WTC11 (cell line): ENCODE measurements around the gene HLA-F. TPM values are rescaled to one million over a fixed set of nuclear protein-coding genes. Genes with fewer than 3 reads are reported as not detected.

Source experiments
- ATAC-seq: fragments of 200-7000 bp; cut with Tn5 transposase; 2 replicates; pipeline ENCODE4 v1.10.0; 2021; ENCODE audit warnings: mild to moderate bottlenecking, moderate library complexity
- CTCF ChIA-PET: fragments of 300-600 bp; sonication (Branson Sonifier 250); formaldehyde crosslinking; loops from one replicate; lab custom pipeline; 2021; ENCODE audit warnings: antibody characterized with exemption; lab: Charles Lee
- POLR2A ChIA-PET: fragments of 350-600 bp; sonication (Branson Sonifier 250); formaldehyde crosslinking; loops from one replicate; lab custom pipeline; 2021; ENCODE audit warnings: antibody characterized with exemption; lab: Charles Lee
- DNase-seq: peaks from one replicate; pipeline ENCODE4 v3.0.0; 2021; ENCODE audit warnings: low spot score
- H3K27ac Mint-ChIP-seq: 2 replicates; pipeline ENCODE4 v1.8.0; 2021; ENCODE audit warnings: mixed read lengths
- H3K27me3 Mint-ChIP-seq: 2 replicates; pipeline ENCODE4 v1.8.0; 2021; ENCODE audit warnings: low read depth, mild to moderate bottlenecking, moderate library complexity, mixed read lengths
- H3K36me3 Mint-ChIP-seq: 2 replicates; pipeline ENCODE4 v1.8.0; 2021; ENCODE audit warnings: mixed read lengths
- H3K4me1 Mint-ChIP-seq: 2 replicates; pipeline ENCODE4 v1.8.0; 2022; ENCODE audit warnings: mixed read lengths
- H3K4me3 Mint-ChIP-seq: 2 replicates; pipeline ENCODE4 v1.8.0; 2021; ENCODE audit warnings: mild to moderate bottlenecking, moderate library complexity, mixed read lengths
- H3K9me3 Mint-ChIP-seq: 2 replicates; pipeline ENCODE4 v1.8.0; 2021; ENCODE audit warnings: mixed read lengths
- ATF2 ChIP-seq: sonication (generic); formaldehyde crosslinking; IDR thresholded peaks from 2 replicates; pipeline ENCODE4 v1.8.1; 2022; ENCODE audit warnings: low read depth, missing genetic modification reagents, borderline replicate concordance
- ERG ChIP-seq: fragments of 250-450 bp; sonication (Bioruptor Pico); IDR thresholded peaks from 2 replicates; pipeline ENCODE4 v1.8.0; 2021; ENCODE audit warnings: mild to moderate bottlenecking
- ESRRA ChIP-seq: sonication (generic); formaldehyde crosslinking; IDR thresholded peaks from 2 replicates; pipeline ENCODE4 v1.8.1; 2022; ENCODE audit warnings: mild to moderate bottlenecking, missing genetic modification reagents, borderline replicate concordance
- ETV6 ChIP-seq: sonication (generic); formaldehyde crosslinking; IDR thresholded peaks from 2 replicates; pipeline ENCODE4 v1.8.1; 2022; ENCODE audit warnings: mild to moderate bottlenecking, missing genetic modification reagents
- GABPB1 ChIP-seq: sonication (generic); formaldehyde crosslinking; IDR thresholded peaks from 2 replicates; pipeline ENCODE4 v1.8.1; 2023; ENCODE audit warnings: mild to moderate bottlenecking, missing genetic modification reagents
- HMGA2 ChIP-seq: fragments of 250-450 bp; sonication (Bioruptor Pico); IDR thresholded peaks from 2 replicates; pipeline ENCODE4 v1.4.0; 2021; ENCODE audit warnings: mild to moderate bottlenecking, moderate library complexity
- IRF1 ChIP-seq: sonication (generic); formaldehyde crosslinking; IDR thresholded peaks from 2 replicates; pipeline ENCODE4 v1.8.0; 2023; ENCODE audit warnings: missing genetic modification reagents
- MAX ChIP-seq: sonication (generic); formaldehyde crosslinking; IDR thresholded peaks from 2 replicates; pipeline ENCODE4 v1.8.0; 2022; ENCODE audit warnings: mild to moderate bottlenecking, missing genetic modification reagents
- NFYB ChIP-seq: sonication (generic); formaldehyde crosslinking; conservative IDR thresholded peaks from 2 replicates; pipeline ENCODE4 v1.8.0; 2022; ENCODE audit warnings: low read depth, missing genetic modification reagents
- PRDM15 ChIP-seq: sonication (generic); formaldehyde crosslinking; IDR thresholded peaks from 2 replicates; pipeline ENCODE4 v1.8.0; 2022; ENCODE audit warnings: missing genetic modification reagents
- PRRX2 ChIP-seq: fragments of 250-450 bp; sonication (Bioruptor Pico); IDR thresholded peaks from 2 replicates; pipeline ENCODE4 v1.8.0; 2021; ENCODE audit warnings: mild to moderate bottlenecking
- SMAD3 ChIP-seq: sonication (generic); formaldehyde crosslinking; IDR thresholded peaks from 2 replicates; pipeline ENCODE4 v1.8.0; 2022; ENCODE audit warnings: missing genetic modification reagents, mild to moderate bottlenecking, borderline replicate concordance
- SMAD4 ChIP-seq: sonication (generic); formaldehyde crosslinking; IDR thresholded peaks from 2 replicates; pipeline ENCODE4 v1.8.0; 2022; ENCODE audit warnings: mild to moderate bottlenecking, missing genetic modification reagents
- SP1 ChIP-seq: sonication (generic); formaldehyde crosslinking; conservative IDR thresholded peaks from 2 replicates; pipeline ENCODE4 v1.8.1; 2022; ENCODE audit warnings: missing genetic modification reagents
- TCF7 ChIP-seq: sonication (generic); formaldehyde crosslinking; IDR thresholded peaks from 2 replicates; pipeline ENCODE4 v1.8.0; 2022; ENCODE audit warnings: mild to moderate bottlenecking, low read depth, missing genetic modification reagents, moderate library complexity
- TEAD1 ChIP-seq: sonication (generic); formaldehyde crosslinking; IDR thresholded peaks from 2 replicates; pipeline ENCODE4 v1.8.0; 2022; ENCODE audit warnings: mild to moderate bottlenecking, missing genetic modification reagents
- USF1 ChIP-seq: sonication (generic); formaldehyde crosslinking; IDR thresholded peaks from 2 replicates; pipeline ENCODE4 v1.8.0; 2022; ENCODE audit warnings: mild to moderate bottlenecking, missing genetic modification reagents
- USF2 ChIP-seq: sonication (generic); formaldehyde crosslinking; IDR thresholded peaks from 2 replicates; pipeline ENCODE4 v1.8.1; 2023; ENCODE audit warnings: mild to moderate bottlenecking, missing genetic modification reagents, moderate library complexity
- ZNF232 ChIP-seq: sonication (generic); formaldehyde crosslinking; IDR thresholded peaks from 2 replicates; pipeline ENCODE4 v1.8.0; 2022; ENCODE audit warnings: mild to moderate bottlenecking, missing genetic modification reagents
- ZNF317 ChIP-seq: sonication (generic); formaldehyde crosslinking; IDR thresholded peaks from 2 replicates; pipeline ENCODE4 v1.8.1; 2023; ENCODE audit warnings: low read depth, mild to moderate bottlenecking, moderate library complexity, missing genetic modification reagents, borderline replicate concordance
- total RNA-seq: library from RNA; stranded (reverse); gene quantifications from 3 replicates; pipeline ENCODE4 v1.2.3, GENCODE V29; 2021

HLA-F gene
- total RNA-seq, 1 experiment from 2014 or later = 7.5 TPM

- peaks cover 86% of the 10 kb centered on the region for H3K27me3 Mint-ChIP-seq
- TF ChIP-seq MAX (CRISPR knock-in tag) (peak; percentile 42; the same call in 1 of the 2 replicates), USF2 (CRISPR knock-in tag) (peak; percentile 50; the same call in 1 of the 2 replicates), PRDM15 (CRISPR knock-in tag) (peak; percentile 94), TCF7 (no peak), SMAD3 (0 out of 2 replicates have a peak, but pooled peaks have one; percentile 16), USF1 (peak; percentile 67; the same call in 1 of the 2 replicates), SMAD4 (no peak), ZNF232 (CRISPR knock-in tag) (0 out of 2 replicates have a peak, but pooled peaks have one; percentile 43), HMGA2 (CRISPR knock-in tag) (no peak), IRF1 (no peak), ETV6 (CRISPR knock-in tag) (peak; percentile 55; the same call in 1 of the 2 replicates), GABPB1 (CRISPR knock-in tag) (no peak), ERG (no peak), NFYB (peak; percentile 66), PRRX2 (no peak), SP1 (peak; percentile 74)
- peak overlapping the region; percentile 94 for H3K4me3 Mint-ChIP-seq
- ChIA-PET CTCF (interaction anchor here (0.6 to 3.0 kb wide), 19 partner anchors 8 to 471 kb away, joined by 3 to 38 read pairs (median 5); no protein-coding TSS in a partner anchor), POLR2A (interaction anchor here (1.5 kb wide), 1 partner anchor 10 kb away, joined by 6 read pairs; no protein-coding TSS in a partner anchor)
- H3K36me3 Mint-ChIP-seq = no peaks in the 10 kb centered on the region
- peaks cover 31% of the 10 kb centered on the region for H3K4me1 Mint-ChIP-seq
- H3K27ac Mint-ChIP-seq = no peak overlapping the region
- DNase-seq = peak; percentile 91
- ATAC-seq = peak; percentile 82
- peaks cover 6% of the 10 kb centered on the region; the same call in 1 of the 2 replicates for H3K9me3 Mint-ChIP-seq
Measured at GRCh38 chr6:29748391-29749307, 25.4 kb downstream of the HLA-F start.

- CTCF ChIA-PET = interaction anchor here (0.6 to 3.0 kb wide), 18 partner anchors 10 to 470 kb away, joined by 3 to 38 read pairs (median 5); no protein-coding TSS in a partner anchor
- no peak for DNase-seq
- Mint-ChIP-seq H3K36me3 (no peaks in the 10 kb centered on the region), H3K9me3 (peaks cover 6% of the 10 kb centered on the region; the same call in 1 of the 2 replicates), H3K27me3 (peaks cover 86% of the 10 kb centered on the region), H3K27ac (no peak overlapping the region), H3K4me1 (peaks cover 32% of the 10 kb centered on the region), H3K4me3 (peak overlapping the region; percentile 94)
- TF ChIP-seq SMAD4 (no peak), ESRRA (CRISPR knock-in tag) (no peak), ATF2 (CRISPR knock-in tag) (no peak), ZNF317 (CRISPR knock-in tag) (no peak), TEAD1 (CRISPR knock-in tag) (no peak), USF1 (no peak)
- ATAC-seq = no peak
- POLR2A ChIA-PET = interaction anchor here (1.5 kb wide), 1 partner anchor 9 kb away, joined by 6 read pairs; no protein-coding TSS in a partner anchor
Measured at GRCh38 chr6:29749308-29749662, 26.1 kb downstream of the HLA-F start.
